Measurements from ENCODE around the gene RASL11B.
"Not testable (repeated sequence)": the region's sequence is repeated elsewhere in the genome, so short reads cannot be mapped to it uniquely, and the experiment has no call there.

The RASL11B gene

GRCh38 chr4:52861879-52862616 is at the start of gene RASL11B:
Gene RASL11B, plus strand, starts transcription at chr4:52862317. Its CDS starts 191 bp downstream, at chr4:52862508.
- DNase-seq (ENCODE audit: low read depth): peak; percentile 59

GRCh38 chr4:52813546-52813945 is 48.6 kb upstream of the RASL11B start:
- DNase-seq (ENCODE audit: low read depth): no peak

GRCh38 chr4:52822583-52822971 is 39.5 kb upstream of the RASL11B start:
- DNase-seq (ENCODE audit: low read depth): no peak

GRCh38 chr4:52822972-52823701 is 39.0 kb upstream of the RASL11B start:
- no peak for DNase-seq (ENCODE audit: low read depth)

- DNase-seq (ENCODE audit: low read depth): no peak
These were observed 38.4 kb upstream of the RASL11B start for GRCh38 chr4:52823702-52824092.

- no peak for DNase-seq (ENCODE audit: low read depth)
These were observed 37.9 kb upstream of the RASL11B start for GRCh38 chr4:52824270-52824602.

- no peak for DNase-seq (ENCODE audit: low read depth)
These were observed 37.3 kb upstream of the RASL11B start for GRCh38 chr4:52824603-52825459.

- DNase-seq (ENCODE audit: low read depth): no peak
These were observed 36.5 kb upstream of the RASL11B start for GRCh38 chr4:52825460-52826090.

- DNase-seq (ENCODE audit: low read depth): no peak
These were observed 28.1 kb upstream of the RASL11B start for GRCh38 chr4:52833941-52834525.

- not testable (repeated sequence) for DNase-seq (ENCODE audit: low read depth)
These were observed 27.3 kb upstream of the RASL11B start for GRCh38 chr4:52834641-52835456.

GRCh38 chr4:52836120-52836519 is 26.0 kb upstream of the RASL11B start:
- DNase-seq (ENCODE audit: low read depth): no peak

- no peak for DNase-seq (ENCODE audit: low read depth)
These were observed 25.4 kb upstream of the RASL11B start for GRCh38 chr4:52836678-52837077.

GRCh38 chr4:52837716-52838558 is 24.2 kb upstream of the RASL11B start:
- DNase-seq (ENCODE audit: low read depth): no peak

- DNase-seq (ENCODE audit: low read depth): no peak
These were observed 23.2 kb upstream of the RASL11B start for GRCh38 chr4:52838729-52839586.

- no peak for DNase-seq (ENCODE audit: low read depth)
These were observed 21.4 kb upstream of the RASL11B start for GRCh38 chr4:52840531-52841370.

- DNase-seq (ENCODE audit: low read depth): no peak
These were observed 20.2 kb upstream of the RASL11B start for GRCh38 chr4:52841682-52842456.

- no peak for DNase-seq (ENCODE audit: low read depth)
These were observed 19.3 kb upstream of the RASL11B start for GRCh38 chr4:52842792-52843191.

Measured in activated gamma-delta T cell treated with anti-CD3 and anti-CD28 coated beads, Interleukin-2, amount 50 U/mL, for 16 hours (primary cell).